GM10266 (cell line): ENCODE data around the gene ARHGAP6.

Source experiments
- DNase-seq: peaks from one replicate; pipeline ENCODE4 v3.0.0; 2012; ENCODE audit errors: extremely low spot score
- CTCF ChIP-seq: IDR thresholded peaks from 2 replicates; pipeline ENCODE4 v1.5.1; 2012; ENCODE audit warnings: mild to moderate bottlenecking, low read depth; ENCODE audit not compliant: control insufficient read depth, insufficient read depth; ENCODE audit errors: missing control alignments

The ARHGAP6 gene

GRCh38 chrX:11159149-11159548 is 506.6 kb downstream of the ARHGAP6 start:
- no peak for DNase-seq
- TF ChIP-seq CTCF = no peak

- no peak for TF ChIP-seq CTCF
- no peak for DNase-seq
These were observed 513.7 kb downstream of the ARHGAP6 start for GRCh38 chrX:11151799-11152559.

GRCh38 chrX:11148401-11148800 is 517.3 kb downstream of the ARHGAP6 start:
- no peak for TF ChIP-seq CTCF
- no peak for DNase-seq

GRCh38 chrX:11146411-11146810 is 519.3 kb downstream of the ARHGAP6 start:
- DNase-seq = no peak
- TF ChIP-seq CTCF = no peak

GRCh38 chrX:11143931-11144678 is 521.6 kb downstream of the ARHGAP6 start:
- peak; percentile 58 for DNase-seq
- peak; percentile 52 for TF ChIP-seq CTCF

- DNase-seq = no peak
- no peak for TF ChIP-seq CTCF
These were observed 527.0 kb downstream of the ARHGAP6 start for GRCh38 chrX:11138498-11139390.
